GM12872 (cell line): Measurements from ENCODE around the gene IREB2.
A peak's percentile ranks its signal among the peaks of the same experiment; 100 is the strongest.

Experiments
- TF ChIP-seq, protein P1 (sequence below): IDR thresholded peaks from 3 replicates; pipeline ENCODE4 v1.5.1; 2011; ENCODE audit warnings: low read depth, mild to moderate bottlenecking, low read length, moderate library complexity; ENCODE audit not compliant: insufficient read depth

The IREB2 gene

DNA sequence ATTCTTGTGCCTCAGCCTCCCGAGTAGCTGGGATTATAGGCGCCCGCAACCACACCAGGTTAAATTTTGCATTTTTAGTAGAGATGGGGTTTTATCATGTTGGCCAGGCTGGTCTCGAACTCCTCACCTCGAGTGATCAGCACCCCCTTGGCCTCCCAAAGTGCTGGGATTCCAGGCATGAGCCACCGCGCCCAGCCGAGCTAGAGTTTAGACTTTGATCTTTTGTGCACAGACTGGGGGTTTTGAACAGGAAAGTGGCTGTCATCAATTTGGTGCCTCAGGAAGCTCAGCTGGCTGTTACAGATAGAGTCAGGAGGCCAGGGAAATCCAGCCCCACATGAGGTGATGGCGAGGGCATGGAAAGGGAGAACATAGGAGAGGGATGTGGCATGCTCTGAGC, 19.3 kb upstream of the IREB2 start:
- TF ChIP-seq, protein P1, sequence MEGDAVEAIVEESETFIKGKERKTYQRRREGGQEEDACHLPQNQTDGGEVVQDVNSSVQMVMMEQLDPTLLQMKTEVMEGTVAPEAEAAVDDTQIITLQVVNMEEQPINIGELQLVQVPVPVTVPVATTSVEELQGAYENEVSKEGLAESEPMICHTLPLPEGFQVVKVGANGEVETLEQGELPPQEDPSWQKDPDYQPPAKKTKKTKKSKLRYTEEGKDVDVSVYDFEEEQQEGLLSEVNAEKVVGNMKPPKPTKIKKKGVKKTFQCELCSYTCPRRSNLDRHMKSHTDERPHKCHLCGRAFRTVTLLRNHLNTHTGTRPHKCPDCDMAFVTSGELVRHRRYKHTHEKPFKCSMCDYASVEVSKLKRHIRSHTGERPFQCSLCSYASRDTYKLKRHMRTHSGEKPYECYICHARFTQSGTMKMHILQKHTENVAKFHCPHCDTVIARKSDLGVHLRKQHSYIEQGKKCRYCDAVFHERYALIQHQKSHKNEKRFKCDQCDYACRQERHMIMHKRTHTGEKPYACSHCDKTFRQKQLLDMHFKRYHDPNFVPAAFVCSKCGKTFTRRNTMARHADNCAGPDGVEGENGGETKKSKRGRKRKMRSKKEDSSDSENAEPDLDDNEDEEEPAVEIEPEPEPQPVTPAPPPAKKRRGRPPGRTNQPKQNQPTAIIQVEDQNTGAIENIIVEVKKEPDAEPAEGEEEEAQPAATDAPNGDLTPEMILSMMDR = no peak

- TF ChIP-seq, protein P1 = no peak
Observed at GRCh38 chr15:78419367-78419766, 18.6 kb upstream of the IREB2 start.

GRCh38 chr15:78420220-78420619, 17.8 kb upstream of the IREB2 start:
- TF ChIP-seq, protein P1 = no peak

GRCh38 chr15:78420766-78421165, 17.2 kb upstream of the IREB2 start:
- TF ChIP-seq, protein P1 = no peak

GRCh38 chr15:78421238-78421965, 16.6 kb upstream of the IREB2 start:
- TF ChIP-seq, protein P1 = no peak

DNA sequence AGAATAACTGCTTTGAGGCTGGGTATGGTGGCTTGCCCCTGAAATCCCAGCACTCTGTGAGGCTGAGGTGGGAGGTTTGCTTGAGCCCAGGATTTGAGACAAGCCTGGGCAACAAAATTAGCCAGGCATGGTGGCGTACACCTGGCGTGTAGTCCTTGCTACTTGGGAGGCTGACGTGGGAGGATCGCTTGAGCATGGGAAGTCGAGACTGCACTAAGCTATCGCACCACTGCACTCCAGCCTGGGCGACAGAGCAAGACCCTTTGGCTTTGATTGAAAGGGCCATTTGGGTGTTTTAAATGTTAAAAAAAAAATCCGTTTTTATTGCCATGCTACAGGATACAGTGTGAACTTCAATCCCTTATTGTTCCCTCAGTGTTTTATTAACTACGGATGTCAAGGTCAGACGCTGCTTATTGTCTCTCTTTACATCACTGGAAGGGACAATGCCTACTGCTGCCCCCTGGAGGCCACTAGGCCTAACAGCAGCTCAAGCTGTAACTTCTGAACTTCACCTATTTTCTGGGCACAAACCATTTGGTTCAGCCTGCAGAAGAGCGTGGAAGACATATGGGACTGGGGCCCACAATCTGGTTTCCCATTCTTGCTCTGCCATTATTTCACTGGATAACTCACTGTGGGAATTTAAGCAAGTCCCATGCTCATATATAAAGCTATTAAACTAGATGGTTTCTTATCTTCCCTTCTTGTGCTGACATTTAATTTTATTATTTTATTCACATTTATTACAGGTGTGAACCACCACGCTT, 15.3 kb upstream of the IREB2 start:
- TF ChIP-seq, protein P1 = peak; percentile 96

DNA sequence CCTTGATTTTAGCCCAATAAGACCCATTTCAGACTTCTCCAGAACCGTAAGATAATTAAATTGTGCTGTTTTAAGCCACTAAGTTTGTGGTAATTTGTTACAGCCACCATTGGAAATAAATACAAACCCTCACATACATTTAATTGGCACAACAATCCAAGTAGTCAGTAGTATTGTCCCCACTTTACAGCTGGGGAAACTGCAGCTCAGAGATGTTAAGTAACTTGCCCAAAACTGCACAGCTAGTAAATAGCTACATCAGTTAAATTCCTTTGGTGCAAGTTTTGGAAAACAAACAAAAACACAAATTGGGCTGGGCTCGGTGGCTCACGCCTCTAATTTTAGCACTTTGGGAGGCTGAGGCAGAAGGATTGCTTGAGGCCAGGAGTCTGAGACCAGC, 13.3 kb upstream of the IREB2 start:
- TF ChIP-seq, protein P1 = no peak
